ENCODE results near the gene ZNRF3. TPM values are rescaled to one million over a fixed set of nuclear protein-coding genes. Genes with fewer than 3 reads are reported as not detected.
A peak's percentile ranks its signal among the peaks of the same experiment; 100 is the strongest.
"Not testable (repeated sequence)": the region's sequence is repeated elsewhere in the genome, so short reads cannot be mapped to it uniquely, and the experiment has no call there.

The ZNRF3 gene
- total RNA-seq, 1 donor from 2014 or later: 0.69 TPM

DNA sequence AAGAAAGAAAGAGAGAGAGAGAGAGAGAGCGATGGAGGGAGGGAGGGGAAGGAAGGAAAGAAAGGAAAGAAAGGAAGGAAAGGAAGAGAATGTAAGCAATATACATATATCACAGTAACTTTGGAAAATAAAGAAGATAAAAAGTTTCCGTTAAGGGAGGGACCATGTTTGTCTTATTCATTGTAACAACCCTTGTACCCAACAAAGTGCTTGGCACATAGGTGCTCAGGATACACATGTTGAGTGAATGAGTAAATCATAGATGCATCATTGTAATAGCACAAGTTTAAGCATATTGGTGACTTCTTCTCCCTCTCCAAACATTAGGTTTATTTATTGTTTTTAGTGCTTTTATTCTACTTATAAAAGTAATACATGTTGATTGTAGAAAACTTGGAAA lies 39.7 kb upstream of the ZNRF3 start:
- Mint-ChIP-seq H3K4me3 (no peak overlapping the region), H3K36me3 (ENCODE audit: low read depth) (no peaks in the 10 kb centered on the region), H3K4me1 (no peaks in the 10 kb centered on the region), H3K9me3 (peaks cover 11% of the 10 kb centered on the region), H3K27ac (no peak overlapping the region), H3K27me3 (no peaks in the 10 kb centered on the region)
- no peak for DNase-seq
- intact Hi-C loops (cut with micrococcal nuclease): no loop called here
- ATAC-seq (ENCODE audit: low read depth): no peak
- POLR2A ChIA-PET: no interaction called here
- TF ChIP-seq, protein P1, sequence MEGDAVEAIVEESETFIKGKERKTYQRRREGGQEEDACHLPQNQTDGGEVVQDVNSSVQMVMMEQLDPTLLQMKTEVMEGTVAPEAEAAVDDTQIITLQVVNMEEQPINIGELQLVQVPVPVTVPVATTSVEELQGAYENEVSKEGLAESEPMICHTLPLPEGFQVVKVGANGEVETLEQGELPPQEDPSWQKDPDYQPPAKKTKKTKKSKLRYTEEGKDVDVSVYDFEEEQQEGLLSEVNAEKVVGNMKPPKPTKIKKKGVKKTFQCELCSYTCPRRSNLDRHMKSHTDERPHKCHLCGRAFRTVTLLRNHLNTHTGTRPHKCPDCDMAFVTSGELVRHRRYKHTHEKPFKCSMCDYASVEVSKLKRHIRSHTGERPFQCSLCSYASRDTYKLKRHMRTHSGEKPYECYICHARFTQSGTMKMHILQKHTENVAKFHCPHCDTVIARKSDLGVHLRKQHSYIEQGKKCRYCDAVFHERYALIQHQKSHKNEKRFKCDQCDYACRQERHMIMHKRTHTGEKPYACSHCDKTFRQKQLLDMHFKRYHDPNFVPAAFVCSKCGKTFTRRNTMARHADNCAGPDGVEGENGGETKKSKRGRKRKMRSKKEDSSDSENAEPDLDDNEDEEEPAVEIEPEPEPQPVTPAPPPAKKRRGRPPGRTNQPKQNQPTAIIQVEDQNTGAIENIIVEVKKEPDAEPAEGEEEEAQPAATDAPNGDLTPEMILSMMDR (IDR thresholded peaks at IDR 0.05): no peak
- CTCF ChIA-PET: no interaction called here

DNA sequence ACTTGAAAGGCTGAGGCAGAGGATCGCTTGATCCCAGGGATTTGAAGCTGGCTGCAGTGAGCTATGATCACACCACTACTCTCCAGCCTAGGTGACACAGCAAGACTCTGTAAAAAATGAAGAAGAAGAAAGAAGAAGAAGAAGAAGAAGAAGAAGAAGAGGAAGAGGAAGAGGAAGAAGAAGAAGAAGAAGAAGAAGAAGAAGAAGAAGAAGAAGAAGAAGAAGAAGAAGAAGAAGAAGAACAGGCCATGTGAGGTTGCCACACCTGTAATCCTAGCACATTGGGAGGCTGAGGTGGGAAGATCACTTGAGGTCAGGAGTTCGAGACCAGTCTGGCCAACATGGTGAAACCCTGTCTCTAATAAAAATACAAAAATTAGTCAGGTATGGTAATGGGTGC lies 39.1 kb upstream of the ZNRF3 start:
- H3K4me1 Mint-ChIP-seq; H3K36me3 Mint-ChIP-seq (ENCODE audit: low read depth); POLR2A ChIA-PET; DNase-seq; H3K27me3 Mint-ChIP-seq; H3K4me3 Mint-ChIP-seq; intact Hi-C loops (cut with micrococcal nuclease); CTCF ChIA-PET; H3K27ac Mint-ChIP-seq; ATAC-seq (ENCODE audit: low read depth): not testable (repeated sequence)
- peaks cover 11% of the 10 kb centered on the region for H3K9me3 Mint-ChIP-seq

DNA sequence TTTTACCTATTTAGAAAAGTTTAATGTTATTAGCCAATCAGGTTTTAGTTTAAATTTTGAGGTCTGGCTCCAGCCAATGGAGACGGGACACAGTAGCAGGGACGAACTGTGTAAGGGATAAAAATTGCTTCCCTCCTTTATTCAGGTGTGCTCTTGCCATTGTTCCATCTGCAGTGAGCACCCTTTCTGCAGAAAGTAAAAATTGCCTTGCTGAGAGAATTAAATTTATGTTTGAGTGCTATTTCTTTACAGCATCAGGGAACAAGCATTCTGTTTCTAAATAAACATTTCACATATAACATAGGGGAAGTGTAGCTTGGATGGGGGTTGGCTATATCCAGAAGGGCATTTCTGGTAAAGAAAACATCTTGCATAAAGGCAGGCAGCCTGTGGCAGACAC lies 36.4 kb upstream of the ZNRF3 start:
- TF ChIP-seq, protein P1 (IDR thresholded peaks at IDR 0.05): no peak
- ChIA-PET CTCF (no interaction called here), POLR2A (no interaction called here)
- intact Hi-C loops (cut with micrococcal nuclease): no loop called here
- Mint-ChIP-seq H3K27me3 (no peaks in the 10 kb centered on the region), H3K9me3 (peaks cover 11% of the 10 kb centered on the region), H3K4me1 (no peaks in the 10 kb centered on the region), H3K27ac (no peak overlapping the region), H3K4me3 (no peak overlapping the region), H3K36me3 (ENCODE audit: low read depth) (no peaks in the 10 kb centered on the region)
- no peak for ATAC-seq (ENCODE audit: low read depth)
- DNase-seq: no peak

DNA sequence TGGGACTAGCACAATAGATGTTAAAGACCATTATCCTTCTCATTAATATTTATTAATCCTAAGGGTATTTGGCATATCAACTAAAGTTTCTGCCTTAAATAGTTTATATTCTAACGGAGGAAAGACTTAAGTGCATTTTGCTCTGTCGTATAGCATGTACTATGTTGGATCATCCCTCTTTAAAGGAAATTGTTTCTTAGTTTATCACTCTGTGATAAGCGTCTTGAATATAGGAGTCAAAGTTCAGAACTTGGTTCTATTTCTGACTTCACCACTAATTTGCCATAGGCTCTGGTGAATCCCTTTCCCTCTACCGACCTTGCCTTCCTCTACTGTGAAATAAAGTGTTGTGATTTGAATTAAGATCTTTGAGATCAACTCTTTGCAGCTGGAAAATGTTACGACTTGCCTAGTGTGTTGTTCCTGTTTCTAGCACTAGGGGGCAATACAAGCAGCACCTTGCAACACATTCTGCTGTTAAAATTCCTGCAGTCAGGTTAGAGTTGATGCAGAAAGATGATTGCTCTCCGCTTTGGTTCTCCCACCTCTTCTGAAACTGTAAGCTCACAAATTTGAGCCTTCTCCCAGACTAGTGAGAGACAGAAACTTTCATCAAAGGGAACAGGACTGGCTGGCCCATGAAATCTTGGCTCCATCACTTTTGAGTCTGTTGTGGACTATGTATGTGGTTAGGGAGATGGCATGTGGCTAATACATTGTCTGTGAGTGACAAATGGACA lies 27.8 kb upstream of the ZNRF3 start:
- H3K9me3 Mint-ChIP-seq: no peaks in the 10 kb centered on the region
- peaks cover 6% of the 10 kb centered on the region for H3K27me3 Mint-ChIP-seq
- intact Hi-C loops (cut with micrococcal nuclease): loop anchor here (1.0 kb wide), 2 partner anchors 185 to 390 kb away; no protein-coding TSS in a partner anchor
- no peaks in the 10 kb centered on the region for H3K4me1 Mint-ChIP-seq
- H3K4me3 Mint-ChIP-seq: no peak overlapping the region
- ChIA-PET CTCF (interaction anchor here (0.8 to 5.2 kb wide), 7 partner anchors 10 to 390 kb away, joined by 3 to 87 read pairs (median 6); no protein-coding TSS in a partner anchor), POLR2A (no interaction called here)
- H3K27ac Mint-ChIP-seq: no peak overlapping the region
- DNase-seq (no peak), ATAC-seq (ENCODE audit: low read depth) (peak; percentile 57)
- no peaks in the 10 kb centered on the region for H3K36me3 Mint-ChIP-seq (ENCODE audit: low read depth)
- TF ChIP-seq, protein P1 (IDR thresholded peaks at IDR 0.05): no peak

DNA sequence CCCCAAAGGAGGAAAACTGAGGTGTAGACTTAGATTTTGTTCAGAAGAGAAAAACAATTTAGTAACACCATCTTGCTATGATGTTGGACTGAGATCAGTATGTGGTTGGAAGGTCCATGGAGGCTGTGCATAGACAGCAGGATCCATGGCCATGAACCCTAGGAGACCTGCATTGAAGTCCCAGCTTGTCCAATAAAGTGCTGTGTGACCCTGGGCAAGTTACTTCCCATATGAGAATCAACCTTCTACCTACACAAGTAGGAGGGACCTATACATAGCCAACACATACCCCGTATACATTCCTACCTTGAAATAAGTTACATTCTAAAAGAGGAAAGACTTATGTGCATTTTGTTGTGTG lies 27.3 kb upstream of the ZNRF3 start:
- ChIA-PET CTCF (interaction anchor here (1.0 to 5.2 kb wide), 5 partner anchors 9 to 389 kb away, joined by 4 to 87 read pairs (median 7); no protein-coding TSS in a partner anchor), POLR2A (no interaction called here)
- H3K9me3 Mint-ChIP-seq: no peaks in the 10 kb centered on the region
- H3K4me3 Mint-ChIP-seq: no peak overlapping the region
- H3K36me3 Mint-ChIP-seq (ENCODE audit: low read depth): no peaks in the 10 kb centered on the region
- H3K4me1 Mint-ChIP-seq: no peaks in the 10 kb centered on the region
- no peak overlapping the region for H3K27ac Mint-ChIP-seq
- H3K27me3 Mint-ChIP-seq: peaks cover 6% of the 10 kb centered on the region
- intact Hi-C loops (cut with micrococcal nuclease): no loop called here
- no peak for DNase-seq
- TF ChIP-seq, protein P1 (IDR thresholded peaks at IDR 0.05): no peak
- no peak for ATAC-seq (ENCODE audit: low read depth)

Measured in activated B cell treated with CpG ODN at 0.5 μM for 24 hours (primary cell).